Head of caudate nucleus (tissue), 42 donors: Measurements from ENCODE around the gene TPST1.

Experiments used
- DNase-seq, 42 donors: peaks; one replicate each; pipeline versions ENCODE4 v3.0.0 to v3.0.0-alpha.2; 2020 to 2021; ENCODE audit warnings: mixed read lengths in 7 of 42
- intact Hi-C: fragments of 100-400 bp; cut with DNase I; formaldehyde crosslinking; loops from one replicate; pipeline ENCODE4 v1.15.0; 2022

TPST1 gene

GRCh38 chr7:66185680-66186187 lies 19.4 kb upstream of the TPST1 start:
- DNase-seq, result no peak
- intact Hi-C loops, result no loop called here

- intact Hi-C loops, result no loop called here
- no peak for DNase-seq
These were observed 18.1 kb upstream of the TPST1 start for GRCh38 chr7:66186991-66187390.

GRCh38 chr7:66187905-66188304 lies 17.2 kb upstream of the TPST1 start:
- DNase-seq, result no peak
- intact Hi-C loops, result no loop called here

- no peak for DNase-seq
- intact Hi-C loops, result no loop called here
These were observed 16.5 kb upstream of the TPST1 start for GRCh38 chr7:66188645-66189044.

- peak in 1 of 42 donors; percentile 10 for DNase-seq
- intact Hi-C loops, result no loop called here
These were observed 15.2 kb upstream of the TPST1 start for GRCh38 chr7:66189695-66190503.

- intact Hi-C loops, result no loop called here
- no peak for DNase-seq
These were observed 14.7 kb upstream of the TPST1 start for GRCh38 chr7:66190504-66190857.

GRCh38 chr7:66193146-66193725 lies 11.9 kb upstream of the TPST1 start:
- intact Hi-C loops, result no loop called here
- no peak for DNase-seq

GRCh38 chr7:66198469-66198868 lies 6.7 kb upstream of the TPST1 start:
- DNase-seq, result no peak
- intact Hi-C loops, result no loop called here

GRCh38 chr7:66198956-66199355 lies 6.2 kb upstream of the TPST1 start:
- intact Hi-C loops, result no loop called here
- no peak for DNase-seq

- peak in 1 of 42 donors; percentile 10 for DNase-seq
- intact Hi-C loops, result no loop called here
These were observed 2.7 kb upstream of the TPST1 start for GRCh38 chr7:66202441-66202840.

GRCh38 chr7:66205741-66206090 lies 582 bp downstream of the TPST1 start:
- intact Hi-C loops, result no loop called here
- peak in 33 of 42 donors; percentile 9 to 61 (median 32) for DNase-seq

GRCh38 chr7:66206119-66206933 lies 1.2 kb downstream of the TPST1 start:
- intact Hi-C loops, result no loop called here
- peak in 3 of 42 donors; percentile 23 to 43 (median 34) for DNase-seq

- intact Hi-C loops, result no loop called here
- peak in 3 of 42 donors; percentile 13 to 40 (median 22) for DNase-seq
These were observed 1.8 kb downstream of the TPST1 start for GRCh38 chr7:66206934-66207240.

- DNase-seq, result no peak
- intact Hi-C loops, result no loop called here
These were observed 2.4 kb downstream of the TPST1 start for GRCh38 chr7:66207540-66207939.

GRCh38 chr7:66211429-66211828 lies 6.3 kb downstream of the TPST1 start:
- no peak for DNase-seq
- intact Hi-C loops, result no loop called here

- intact Hi-C loops, result no loop called here
These were observed 8.5 kb downstream of the TPST1 start for GRCh38 chr7:66213637-66214036.

GRCh38 chr7:66216687-66217086 lies 11.6 kb downstream of the TPST1 start:
- intact Hi-C loops, result no loop called here
- no peak for DNase-seq

More at GRCh38 chr7:66213637-66214036, 8.5 kb downstream of the TPST1 start:
- no peak for DNase-seq

GRCh38 chr7:66219805-66220204 lies 14.7 kb downstream of the TPST1 start:
- intact Hi-C loops, result no loop called here
- DNase-seq, result no peak

GRCh38 chr7:66221442-66221841 lies 16.3 kb downstream of the TPST1 start:
- DNase-seq, result no peak
- intact Hi-C loops, result no loop called here

- intact Hi-C loops, result no loop called here
- no peak for DNase-seq
These were observed 22.7 kb downstream of the TPST1 start for GRCh38 chr7:66227808-66228207.
